SKM-1 (cell line): ENCODE results near the gene CLIC4.
"Not testable (repeated sequence)": the region's sequence is repeated elsewhere in the genome, so short reads cannot be mapped to it uniquely, and the experiment has no call there.

Source experiments
- DNase-seq: peaks from one replicate; lab custom pipeline; 2025; ENCODE audit not compliant: unreplicated experiment; lab: John Stamatoyannopoulos, UW

CLIC4 gene

GRCh38 chr1:24745711-24746413 is 615 bp downstream of the CLIC4 start:
- peak; percentile 32 for DNase-seq

- no peak for DNase-seq
Observed at GRCh38 chr1:24748191-24749121, 3.2 kb downstream of the CLIC4 start.

- DNase-seq = no peak
Observed at GRCh38 chr1:24749252-24749651, 4.0 kb downstream of the CLIC4 start.

DNA sequence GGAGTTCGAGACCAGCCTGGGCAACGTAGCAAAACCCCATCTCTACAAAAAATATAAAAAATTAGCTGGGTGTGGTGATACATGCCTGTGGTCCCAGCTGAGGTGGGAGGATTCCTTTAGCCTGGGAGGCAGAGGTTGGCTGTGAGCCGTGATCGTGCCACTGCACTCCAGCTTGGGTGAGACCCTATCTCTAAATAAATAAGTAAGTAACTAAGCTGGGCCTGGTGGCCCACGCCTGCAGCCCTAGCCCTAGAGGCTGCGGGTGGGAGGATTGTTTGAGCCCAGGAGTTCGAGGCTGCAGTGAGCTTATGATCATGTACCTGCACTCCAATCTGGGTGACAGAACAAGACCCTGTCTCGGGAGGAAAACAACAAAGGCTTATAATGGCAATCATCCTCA is 4.6 kb downstream of the CLIC4 start:
- no peak for DNase-seq

GRCh38 chr1:24751833-24752232 is 6.6 kb downstream of the CLIC4 start:
- no peak for DNase-seq

DNA sequence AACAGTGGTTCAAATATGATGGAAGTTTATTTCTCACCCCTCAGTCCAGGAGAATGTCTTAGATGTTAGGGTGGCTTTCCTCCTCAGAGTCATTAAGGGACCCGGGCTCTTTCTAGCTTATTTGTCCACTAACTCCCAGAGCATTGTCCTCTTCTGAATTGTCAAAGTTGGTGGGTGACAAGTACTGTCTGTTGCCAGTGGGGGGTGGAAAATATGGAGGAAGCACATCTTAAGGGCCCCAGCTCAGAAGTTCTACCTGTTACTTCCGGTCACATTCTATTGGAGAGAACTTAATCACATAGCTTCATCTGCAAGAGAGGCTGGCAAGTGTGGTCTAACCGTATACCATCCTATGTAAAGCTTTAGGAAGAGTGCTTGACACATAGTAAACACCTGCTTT is 7.1 kb downstream of the CLIC4 start:
- no peak for DNase-seq

- no peak for DNase-seq
Observed at GRCh38 chr1:24754229-24754628, 9.0 kb downstream of the CLIC4 start.

DNA sequence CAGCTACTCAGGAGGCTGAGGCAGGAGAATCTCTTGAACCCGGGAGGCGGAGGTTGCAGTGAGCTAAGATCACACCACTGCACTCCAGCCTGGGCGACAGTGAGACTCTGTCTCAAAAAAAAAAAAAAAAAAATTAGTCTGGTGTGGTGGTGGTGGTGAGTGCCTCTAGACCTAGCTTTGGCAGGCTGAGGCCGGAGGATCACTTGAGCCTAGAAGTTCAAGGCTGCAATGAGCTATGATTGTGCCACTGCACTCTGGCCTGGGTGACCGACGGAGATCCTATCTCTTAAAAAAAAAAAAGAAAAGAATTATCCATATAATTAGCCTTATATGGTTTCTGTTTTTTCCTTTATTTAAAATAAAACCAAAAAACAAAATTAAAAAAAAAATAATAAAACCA is 10.1 kb downstream of the CLIC4 start:
- not testable (repeated sequence) for DNase-seq

DNA sequence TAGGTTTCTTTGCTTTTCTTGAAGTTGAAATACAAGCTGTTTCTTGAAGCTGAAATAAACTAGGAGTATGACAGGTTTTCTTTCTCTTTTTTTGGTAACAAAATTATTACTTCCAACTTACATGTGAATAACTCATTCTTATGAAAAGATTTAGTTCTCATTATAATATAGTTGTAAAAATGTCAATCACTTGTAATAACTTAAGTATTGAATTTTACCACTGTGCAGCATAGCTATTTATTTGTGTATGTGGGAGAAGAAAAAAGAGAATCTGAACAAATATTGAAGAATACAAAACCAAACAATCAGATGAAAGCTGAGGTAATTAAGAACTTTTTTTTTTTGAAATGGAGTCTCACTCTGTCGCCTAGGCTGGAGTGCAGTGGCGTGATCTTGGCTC is 11.1 kb downstream of the CLIC4 start:
- no peak for DNase-seq

- no peak for DNase-seq
Observed at GRCh38 chr1:24759492-24759891, 14.2 kb downstream of the CLIC4 start.

- DNase-seq = no peak
Observed at GRCh38 chr1:24761582-24761981, 16.3 kb downstream of the CLIC4 start.

- peak; percentile 69 for DNase-seq
Observed at GRCh38 chr1:24762133-24762676, 17.0 kb downstream of the CLIC4 start.

DNA sequence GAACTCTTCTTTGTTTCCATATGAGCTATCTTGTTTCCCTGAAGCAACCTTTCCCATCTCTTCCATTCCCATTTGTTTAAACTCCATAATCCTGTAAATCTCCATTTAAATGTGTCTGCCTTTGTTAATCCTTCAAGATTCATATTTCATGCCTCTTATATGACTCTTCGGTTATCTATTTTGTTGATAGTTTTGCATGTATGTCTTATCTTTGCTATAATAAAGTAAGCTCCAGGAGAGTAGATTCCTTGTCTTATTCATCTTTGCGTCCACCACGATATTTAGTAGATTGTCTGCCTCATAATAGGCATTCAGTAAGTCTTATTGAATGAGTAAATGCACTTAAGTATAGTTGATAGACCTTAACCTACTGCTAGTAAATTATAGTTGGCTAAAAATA is 18.4 kb downstream of the CLIC4 start:
- DNase-seq = no peak

DNA sequence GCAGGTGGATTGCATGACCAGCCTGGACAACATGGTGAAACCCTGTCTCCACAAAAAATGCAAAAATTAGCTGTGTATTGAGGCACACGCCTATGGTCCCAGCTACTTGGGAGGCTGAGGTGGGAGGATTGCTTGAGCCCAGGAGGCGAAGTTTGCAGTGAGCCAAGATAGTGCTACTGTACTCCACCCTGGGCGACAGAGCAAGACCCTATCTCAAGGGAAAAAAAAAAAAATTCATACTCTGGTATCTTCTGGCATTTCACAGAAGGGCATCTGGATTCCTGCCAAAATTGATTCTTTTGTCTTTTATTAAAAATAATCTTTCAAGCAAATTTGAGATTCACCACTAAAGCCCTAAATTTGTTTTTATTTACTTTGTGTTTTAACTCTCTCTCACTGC is 19.2 kb downstream of the CLIC4 start:
- DNase-seq = no peak

GRCh38 chr1:24764848-24765247 is 19.6 kb downstream of the CLIC4 start:
- no peak for DNase-seq

DNA sequence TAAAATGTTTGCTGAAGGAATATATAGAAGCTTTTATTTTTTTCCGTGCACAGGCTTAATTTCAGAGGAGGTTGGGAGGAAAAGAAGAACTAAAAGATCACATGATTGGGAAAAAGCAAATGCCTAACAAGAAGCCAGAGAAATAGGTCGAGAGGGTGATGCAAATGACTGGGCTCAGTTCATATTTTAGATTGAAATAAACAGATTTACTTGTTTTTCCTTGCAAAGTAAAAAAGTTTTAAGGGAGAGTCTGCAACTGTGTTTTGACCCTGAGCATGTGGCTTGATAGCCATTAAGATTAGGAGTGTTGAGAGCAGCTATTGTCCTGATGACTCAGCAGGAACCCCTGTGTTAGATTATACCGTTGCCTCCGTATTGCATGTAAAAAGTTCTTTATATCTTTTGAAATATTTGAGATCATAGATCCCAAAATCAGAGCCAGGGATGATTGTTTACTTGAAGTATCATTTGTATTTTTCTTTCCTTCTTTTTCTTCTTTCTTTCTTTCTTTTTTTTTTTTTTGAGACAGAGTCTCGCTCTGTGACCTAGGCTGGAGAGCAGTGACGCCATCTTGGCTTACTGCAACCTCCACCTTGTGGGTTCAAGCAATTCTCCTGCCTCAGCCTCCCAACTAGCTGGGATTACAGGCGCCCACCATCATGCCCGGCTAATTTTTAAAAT is 20.2 kb downstream of the CLIC4 start:
- no peak for DNase-seq

- no peak for DNase-seq
Observed at GRCh38 chr1:24767351-24767750, 22.1 kb downstream of the CLIC4 start.

DNA sequence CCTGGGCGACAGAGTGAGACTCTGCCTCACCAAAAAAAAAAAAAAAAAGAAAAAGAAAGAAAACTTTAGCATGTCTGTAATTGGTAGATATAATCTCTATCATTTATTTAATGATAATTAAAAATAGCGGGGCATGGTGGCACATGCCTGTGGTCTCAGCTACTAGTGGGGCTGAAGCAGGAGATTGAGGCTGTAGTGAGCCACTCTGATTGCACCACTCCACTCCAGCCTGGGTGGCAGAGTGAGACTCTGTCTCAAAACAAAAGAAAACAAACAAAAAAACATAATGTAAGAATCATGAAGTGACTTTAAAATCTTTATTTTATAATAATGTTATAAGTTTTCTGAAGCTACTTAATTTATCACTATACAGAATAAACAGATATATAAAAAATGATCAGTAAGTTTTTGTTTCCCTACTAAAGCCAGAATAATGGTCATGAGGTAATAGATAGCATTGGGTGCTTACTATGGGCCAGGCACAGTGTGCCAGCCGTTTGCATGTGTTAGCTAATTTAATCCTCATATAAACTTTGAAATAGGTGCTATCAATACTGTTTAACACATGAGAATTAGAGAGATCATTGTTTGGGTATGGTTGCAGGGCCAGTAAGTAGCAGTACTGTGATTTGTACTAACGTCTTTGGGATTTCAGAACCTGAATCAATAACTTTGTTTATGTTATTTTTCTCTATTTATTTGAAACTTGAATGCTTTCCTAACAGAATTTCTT is 23.8 kb downstream of the CLIC4 start:
- DNase-seq = no peak

GRCh38 chr1:24769656-24770651 is 24.7 kb downstream of the CLIC4 start:
- peak; percentile 22 for DNase-seq

DNA sequence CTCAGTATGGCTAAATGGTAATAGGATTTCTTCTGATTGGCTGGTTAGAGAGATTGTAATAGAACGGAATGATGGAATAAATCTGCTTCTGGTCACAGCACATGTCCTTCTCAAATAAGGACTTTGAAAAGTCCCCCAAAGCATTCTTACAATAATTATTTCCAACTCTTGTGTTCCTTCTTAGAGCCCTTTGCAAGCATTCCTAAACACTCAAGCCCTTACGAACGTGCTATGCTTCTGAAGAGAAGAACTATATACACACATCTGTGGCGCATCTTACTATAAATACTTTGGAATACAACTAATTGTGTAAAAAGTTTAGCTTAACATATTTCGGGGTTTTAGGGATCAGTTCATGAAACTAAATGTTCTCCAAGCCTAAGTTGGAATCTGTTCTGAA is 25.6 kb downstream of the CLIC4 start:
- DNase-seq = no peak
